HEK293 (cell line): Measurements from ENCODE around the gene GSAP.

Source experiments
- CTCF ChIP-seq: fragments of 450-650 bp; formaldehyde crosslinking; IDR thresholded peaks from 2 replicates; pipeline ENCODE4 v1.5.1; 2016; ENCODE audit warnings: missing biosample characterization, missing genetic modification characterization
- YY1 ChIP-seq: fragments of 450-650 bp; formaldehyde crosslinking; IDR thresholded peaks from 2 replicates; pipeline ENCODE4 v1.5.1; 2018; ENCODE audit warnings: missing biosample characterization, missing genetic modification characterization
- ZBTB8A ChIP-seq: fragments of 450-650 bp; formaldehyde crosslinking; IDR thresholded peaks from 2 replicates; pipeline ENCODE4 v1.5.1; 2016; ENCODE audit warnings: missing biosample characterization, missing genetic modification characterization
- ZFHX2 ChIP-seq: fragments of 450-650 bp; formaldehyde crosslinking; conservative IDR thresholded peaks from 2 replicates; pipeline ENCODE4 v1.5.1; 2016; ENCODE audit warnings: missing biosample characterization, missing genetic modification characterization
- ZNF184 ChIP-seq: fragments of 450-650 bp; IDR thresholded peaks from 2 replicates; pipeline ENCODE4 v1.5.1; 2018; ENCODE audit warnings: missing biosample characterization, mild to moderate bottlenecking, missing genetic modification characterization
- ZNF214 ChIP-seq: fragments of 450-650 bp; formaldehyde crosslinking; IDR thresholded peaks from 2 replicates; pipeline ENCODE4 v1.5.1; 2017; ENCODE audit warnings: missing biosample characterization, mild to moderate bottlenecking, missing genetic modification characterization, borderline replicate concordance
- ZNF660 ChIP-seq: fragments of 450-650 bp; IDR thresholded peaks from 2 replicates; pipeline ENCODE4 v1.5.1; 2018; ENCODE audit warnings: missing biosample characterization, mild to moderate bottlenecking, missing genetic modification characterization
- ZNF768 ChIP-seq: fragments of 450-650 bp; formaldehyde crosslinking; IDR thresholded peaks from 2 replicates; pipeline ENCODE4 v1.5.1; 2018; ENCODE audit warnings: missing biosample characterization, mild to moderate bottlenecking, missing genetic modification characterization
- ZNF776 ChIP-seq: fragments of 450-650 bp; formaldehyde crosslinking; IDR thresholded peaks from 2 replicates; pipeline ENCODE4 v1.5.0; 2017; ENCODE audit warnings: missing biosample characterization, missing genetic modification characterization, borderline replicate concordance
- ZSCAN23 ChIP-seq: fragments of 450-650 bp; formaldehyde crosslinking; IDR thresholded peaks from 2 replicates; pipeline ENCODE4 v1.5.1; 2016; ENCODE audit warnings: missing biosample characterization, missing genetic modification characterization
- TF ChIP-seq, protein P1 (sequence below): fragments of 450-650 bp; formaldehyde crosslinking; conservative IDR thresholded peaks from 2 replicates; pipeline ENCODE4 v1.5.1; 2016; ENCODE audit warnings: low read depth, missing biosample characterization, missing genetic modification characterization
- TF ChIP-seq, protein P2 (sequence below): fragments of 450-650 bp; formaldehyde crosslinking; IDR thresholded peaks from 2 replicates; pipeline ENCODE4 v1.5.1; 2016; ENCODE audit warnings: missing biosample characterization, missing genetic modification characterization, borderline replicate concordance

DNA sequence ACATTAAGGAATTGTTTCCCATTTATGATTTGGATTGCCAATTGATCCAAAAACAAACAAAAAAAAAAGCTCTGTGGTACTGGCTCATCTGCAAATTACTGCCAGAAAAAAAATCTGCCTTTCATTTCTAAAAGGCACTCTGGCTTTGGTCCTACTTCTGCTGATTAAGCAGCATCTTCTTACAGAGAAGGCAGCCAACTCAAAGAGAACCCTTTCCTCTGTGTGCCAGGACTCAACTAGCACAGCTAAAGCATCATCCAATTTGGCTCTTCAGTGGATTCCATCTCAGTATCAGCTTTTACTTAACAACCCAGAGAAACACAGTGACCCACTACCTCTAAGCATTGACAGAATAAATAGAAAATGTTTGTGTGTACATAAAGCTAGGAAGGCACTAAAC, 80.6 kb downstream of the GSAP start:
- no peak for TF ChIP-seq ZNF768 (tag by site-specific recombination)
- no peak for TF ChIP-seq ZNF660
- TF ChIP-seq, protein P1, sequence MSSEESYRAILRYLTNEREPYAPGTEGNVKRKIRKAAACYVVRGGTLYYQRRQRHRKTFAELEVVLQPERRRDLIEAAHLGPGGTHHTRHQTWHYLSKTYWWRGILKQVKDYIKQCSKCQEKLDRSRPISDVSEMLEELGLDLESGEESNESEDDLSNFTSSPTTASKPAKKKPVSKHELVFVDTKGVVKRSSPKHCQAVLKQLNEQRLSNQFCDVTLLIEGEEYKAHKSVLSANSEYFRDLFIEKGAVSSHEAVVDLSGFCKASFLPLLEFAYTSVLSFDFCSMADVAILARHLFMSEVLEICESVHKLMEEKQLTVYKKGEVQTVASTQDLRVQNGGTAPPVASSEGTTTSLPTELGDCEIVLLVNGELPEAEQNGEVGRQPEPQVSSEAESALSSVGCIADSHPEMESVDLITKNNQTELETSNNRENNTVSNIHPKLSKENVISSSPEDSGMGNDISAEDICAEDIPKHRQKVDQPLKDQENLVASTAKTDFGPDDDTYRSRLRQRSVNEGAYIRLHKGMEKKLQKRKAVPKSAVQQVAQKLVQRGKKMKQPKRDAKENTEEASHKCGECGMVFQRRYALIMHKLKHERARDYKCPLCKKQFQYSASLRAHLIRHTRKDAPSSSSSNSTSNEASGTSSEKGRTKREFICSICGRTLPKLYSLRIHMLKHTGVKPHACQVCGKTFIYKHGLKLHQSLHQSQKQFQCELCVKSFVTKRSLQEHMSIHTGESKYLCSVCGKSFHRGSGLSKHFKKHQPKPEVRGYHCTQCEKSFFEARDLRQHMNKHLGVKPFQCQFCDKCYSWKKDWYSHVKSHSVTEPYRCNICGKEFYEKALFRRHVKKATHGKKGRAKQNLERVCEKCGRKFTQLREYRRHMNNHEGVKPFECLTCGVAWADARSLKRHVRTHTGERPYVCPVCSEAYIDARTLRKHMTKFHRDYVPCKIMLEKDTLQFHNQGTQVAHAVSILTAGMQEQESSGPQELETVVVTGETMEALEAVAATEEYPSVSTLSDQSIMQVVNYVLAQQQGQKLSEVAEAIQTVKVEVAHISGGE (tag by site-specific recombination) = no peak
- TF ChIP-seq CTCF (tag by site-specific recombination) = no peak
- TF ChIP-seq, protein P2, sequence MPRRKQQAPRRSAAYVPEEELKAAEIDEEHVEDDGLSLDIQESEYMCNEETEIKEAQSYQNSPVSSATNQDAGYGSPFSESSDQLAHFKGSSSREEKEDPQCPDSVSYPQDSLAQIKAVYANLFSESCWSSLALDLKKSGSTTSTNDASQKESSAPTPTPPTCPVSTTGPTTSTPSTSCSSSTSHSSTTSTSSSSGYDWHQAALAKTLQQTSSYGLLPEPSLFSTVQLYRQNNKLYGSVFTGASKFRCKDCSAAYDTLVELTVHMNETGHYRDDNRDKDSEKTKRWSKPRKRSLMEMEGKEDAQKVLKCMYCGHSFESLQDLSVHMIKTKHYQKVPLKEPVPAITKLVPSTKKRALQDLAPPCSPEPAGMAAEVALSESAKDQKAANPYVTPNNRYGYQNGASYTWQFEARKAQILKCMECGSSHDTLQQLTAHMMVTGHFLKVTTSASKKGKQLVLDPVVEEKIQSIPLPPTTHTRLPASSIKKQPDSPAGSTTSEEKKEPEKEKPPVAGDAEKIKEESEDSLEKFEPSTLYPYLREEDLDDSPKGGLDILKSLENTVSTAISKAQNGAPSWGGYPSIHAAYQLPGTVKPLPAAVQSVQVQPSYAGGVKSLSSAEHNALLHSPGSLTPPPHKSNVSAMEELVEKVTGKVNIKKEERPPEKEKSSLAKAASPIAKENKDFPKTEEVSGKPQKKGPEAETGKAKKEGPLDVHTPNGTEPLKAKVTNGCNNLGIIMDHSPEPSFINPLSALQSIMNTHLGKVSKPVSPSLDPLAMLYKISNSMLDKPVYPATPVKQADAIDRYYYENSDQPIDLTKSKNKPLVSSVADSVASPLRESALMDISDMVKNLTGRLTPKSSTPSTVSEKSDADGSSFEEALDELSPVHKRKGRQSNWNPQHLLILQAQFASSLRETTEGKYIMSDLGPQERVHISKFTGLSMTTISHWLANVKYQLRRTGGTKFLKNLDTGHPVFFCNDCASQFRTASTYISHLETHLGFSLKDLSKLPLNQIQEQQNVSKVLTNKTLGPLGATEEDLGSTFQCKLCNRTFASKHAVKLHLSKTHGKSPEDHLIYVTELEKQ (tag by site-specific recombination) = no peak
- TF ChIP-seq ZFHX2 (tag by site-specific recombination) = no peak
- TF ChIP-seq ZSCAN23 = no peak
- no peak for TF ChIP-seq ZNF184 (tag by site-specific recombination)
- no peak for TF ChIP-seq ZNF214 (tag by site-specific recombination)
- TF ChIP-seq ZNF776 (tag by site-specific recombination) = no peak
- TF ChIP-seq ZBTB8A (tag by site-specific recombination) = no peak
- TF ChIP-seq YY1 (tag by site-specific recombination) = no peak
